GM12865 (cell line): ENCODE data around the gene ANXA7.

ENCODE experiments used
- DNase-seq: peaks from one replicate; pipeline ENCODE4 v3.0.0; 2010; ENCODE audit warnings: low read depth
- H3K4me3 ChIP-seq: 2 replicates; pipeline ENCODE4 v1.5.1; 2011; ENCODE audit warnings: mild to moderate bottlenecking, low read depth, low read length, control low read depth
- CTCF ChIP-seq: IDR thresholded peaks from 2 replicates; pipeline ENCODE4 v1.5.1; 2011; ENCODE audit warnings: low read length, control low read depth, low read depth, inconsistent platforms; ENCODE audit not compliant: insufficient read depth; ENCODE audit errors: missing control alignments

The ANXA7 gene

GRCh38 chr10:73368238-73368637 is 45.6 kb downstream of the ANXA7 start:
- no peak for TF ChIP-seq CTCF
- peak; percentile 31 for DNase-seq
- no peak overlapping the region for H3K4me3 ChIP-seq

GRCh38 chr10:73366381-73367298 is 47.2 kb downstream of the ANXA7 start:
- no peak for TF ChIP-seq CTCF
- peak; percentile 80 for DNase-seq
- H3K4me3 ChIP-seq: no peak overlapping the region

GRCh38 chr10:73364964-73365363 is 48.9 kb downstream of the ANXA7 start:
- no peak for DNase-seq
- TF ChIP-seq CTCF: no peak
- H3K4me3 ChIP-seq: no peak overlapping the region

- no peak for DNase-seq
- no peak for TF ChIP-seq CTCF
- no peak overlapping the region for H3K4me3 ChIP-seq
These were observed 54.4 kb downstream of the ANXA7 start for GRCh38 chr10:73359492-73359891.

DNA sequence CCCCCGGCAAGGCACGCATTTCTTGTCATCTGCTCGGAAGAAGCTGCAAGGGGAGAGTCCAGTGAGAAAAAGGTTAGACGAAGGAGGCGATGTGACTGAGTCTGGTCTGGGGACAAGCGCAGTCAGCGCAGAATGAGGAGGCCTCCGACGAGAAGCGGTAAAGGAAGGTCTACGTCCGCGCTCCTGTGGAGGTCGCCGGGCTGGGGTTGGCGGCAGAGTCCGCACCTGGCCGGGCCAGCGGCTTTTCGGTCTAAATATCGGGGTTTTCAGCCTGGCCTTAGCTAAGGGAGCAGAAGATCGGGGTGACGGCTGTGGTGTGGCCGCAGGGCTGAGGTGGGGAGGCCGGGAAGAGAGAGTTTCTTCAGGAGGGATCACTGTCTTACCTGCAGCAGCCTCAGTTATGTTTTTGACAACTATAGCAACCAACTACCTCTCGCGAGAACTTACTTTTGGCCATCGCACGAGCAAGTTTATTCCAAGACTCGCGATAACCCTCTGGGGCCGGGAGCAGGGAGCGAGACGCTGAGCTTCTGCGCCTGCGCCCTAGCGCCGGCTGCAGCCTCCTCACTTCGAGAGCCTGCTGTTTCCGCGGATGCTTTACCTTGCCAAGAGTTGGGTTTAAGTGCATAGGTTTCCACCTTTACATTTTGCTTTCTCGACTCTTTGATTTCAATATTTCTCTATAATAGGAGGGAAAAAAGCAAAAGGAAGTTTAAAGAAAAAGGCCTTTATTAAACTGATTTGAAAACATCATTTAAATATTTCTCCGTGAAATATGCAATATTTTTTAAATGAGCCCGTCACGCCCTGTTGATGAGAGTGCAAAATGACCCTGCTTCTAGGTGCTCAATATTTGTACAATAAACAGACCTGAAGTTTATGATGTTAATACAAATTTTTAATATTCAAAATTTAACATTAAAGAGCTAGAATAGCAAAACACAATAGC is 55.3 kb downstream of the ANXA7 start, which contains the start of gene CFAP70:
TSS of gene CFAP70 (minus strand) at position 534 of the 949 bp plus-strand sequence. CDS start 4,068 bp downstream, outside the sequence.
- no peak for TF ChIP-seq CTCF
- H3K4me3 ChIP-seq: peak within 1 kb of the TSS; percentile 74

GRCh38 chr10:73357821-73358220 is 56.0 kb downstream of the ANXA7 start:
- peak overlapping the region; percentile 74 for H3K4me3 ChIP-seq
- TF ChIP-seq CTCF: no peak
- DNase-seq: no peak

More for the DNA sequence above, 55.3 kb downstream of the ANXA7 start, which contains the start of gene CFAP70:
- peak; percentile 97 for DNase-seq
